ENCODE results near the gene GCNA.
"Not testable (repeated sequence)": the region's sequence is repeated elsewhere in the genome, so short reads cannot be mapped to it uniquely, and the experiment has no call there.

The GCNA gene

GRCh38 chrX:71586929-71587328 lies 8.7 kb downstream of the GCNA start:
- H3K27ac Mint-ChIP-seq, result peak overlapping the region; percentile 18
- ATAC-seq (no peak), DNase-seq (ENCODE audit: low spot score in 2 of 2) (no peak)
- H3K4me1 Mint-ChIP-seq, result peaks cover 5% of the 10 kb centered on the region
- no peaks in the 10 kb centered on the region for H3K9me3 Mint-ChIP-seq
- H3K36me3 Mint-ChIP-seq, result peaks cover 34% of the 10 kb centered on the region
- H3K4me3 Mint-ChIP-seq, result no peak overlapping the region

GRCh38 chrX:71593210-71593609 lies 15.0 kb downstream of the GCNA start:
- not testable (repeated sequence) for H3K9me3 Mint-ChIP-seq; H3K27ac Mint-ChIP-seq; ATAC-seq; DNase-seq (ENCODE audit: low spot score in 2 of 2); H3K4me3 Mint-ChIP-seq; H3K4me1 Mint-ChIP-seq
- peaks cover 52% of the 10 kb centered on the region for H3K36me3 Mint-ChIP-seq

- peaks cover 7% of the 10 kb centered on the region for H3K4me1 Mint-ChIP-seq
- DNase-seq (ENCODE audit: low spot score in 2 of 2), result no peak
Measured at GRCh38 chrX:71599965-71600364, 21.7 kb downstream of the GCNA start.

GRCh38 chrX:71603618-71604017 lies 25.4 kb downstream of the GCNA start:
- no peak overlapping the region for H3K4me3 Mint-ChIP-seq
- H3K9me3 Mint-ChIP-seq, result no peaks in the 10 kb centered on the region
- no peak for ATAC-seq
- no peak for DNase-seq (ENCODE audit: low spot score in 2 of 2)
- H3K36me3 Mint-ChIP-seq, result peaks cover 96% of the 10 kb centered on the region
- peak overlapping the region; percentile 90 for H3K27ac Mint-ChIP-seq
- peaks cover 33% of the 10 kb centered on the region for H3K4me1 Mint-ChIP-seq

More at GRCh38 chrX:71599965-71600364, 21.7 kb downstream of the GCNA start:
- Mint-ChIP-seq H3K36me3 (peaks cover 96% of the 10 kb centered on the region), H3K9me3 (no peaks in the 10 kb centered on the region), H3K4me3 (no peak overlapping the region), H3K27ac (no peak overlapping the region)
- ATAC-seq, result no peak

- Mint-ChIP-seq H3K4me3 (no peak overlapping the region), H3K4me1 (peaks cover 38% of the 10 kb centered on the region)
- ATAC-seq, result no peak
Measured at GRCh38 chrX:71604141-71604540, 25.9 kb downstream of the GCNA start.

GRCh38 chrX:71604796-71605568 lies 26.7 kb downstream of the GCNA start:
- Mint-ChIP-seq H3K4me3 (no peak overlapping the region), H3K36me3 (peaks cover 98% of the 10 kb centered on the region), H3K27ac (peak overlapping the region; percentile 90), H3K4me1 (peaks cover 42% of the 10 kb centered on the region), H3K9me3 (no peaks in the 10 kb centered on the region)
- DNase-seq (ENCODE audit: low spot score in 2 of 2) (no peak), ATAC-seq (no peak)

More at GRCh38 chrX:71604141-71604540, 25.9 kb downstream of the GCNA start:
- no peaks in the 10 kb centered on the region for H3K9me3 Mint-ChIP-seq
- no peak for DNase-seq (ENCODE audit: low spot score in 2 of 2)
- H3K36me3 Mint-ChIP-seq, result peaks cover 96% of the 10 kb centered on the region
- H3K27ac Mint-ChIP-seq, result peak overlapping the region; percentile 90

- DNase-seq (ENCODE audit: low spot score in 2 of 2) (no peak), ATAC-seq (peak; percentile 70)
- Mint-ChIP-seq H3K9me3 (no peaks in the 10 kb centered on the region), H3K27ac (peak overlapping the region; percentile 53), H3K4me1 (peaks cover 42% of the 10 kb centered on the region), H3K4me3 (peak overlapping the region; percentile 18), H3K36me3 (peaks cover 98% of the 10 kb centered on the region)
Measured at GRCh38 chrX:71606536-71607216, 28.4 kb downstream of the GCNA start.

GRCh38 chrX:71607488-71607887 lies 29.3 kb downstream of the GCNA start:
- peak overlapping the region; percentile 9 for H3K4me3 Mint-ChIP-seq

GRCh38 chrX:71609095-71609750 lies 31.0 kb downstream of the GCNA start:
- Mint-ChIP-seq H3K36me3 (peaks cover 97% of the 10 kb centered on the region), H3K4me1 (peaks cover 42% of the 10 kb centered on the region), H3K4me3 (no peak overlapping the region), H3K27ac (peak overlapping the region; percentile 53), H3K9me3 (no peaks in the 10 kb centered on the region)
- DNase-seq (ENCODE audit: low spot score in 2 of 2), result no peak
- no peak for ATAC-seq

More at GRCh38 chrX:71607488-71607887, 29.3 kb downstream of the GCNA start:
- Mint-ChIP-seq H3K27ac (peak overlapping the region; percentile 53), H3K36me3 (peaks cover 98% of the 10 kb centered on the region), H3K9me3 (no peaks in the 10 kb centered on the region), H3K4me1 (peaks cover 42% of the 10 kb centered on the region)
- ATAC-seq (no peak), DNase-seq (ENCODE audit: low spot score in 2 of 2) (no peak)

- not testable (repeated sequence) for DNase-seq (ENCODE audit: low spot score in 2 of 2); ATAC-seq; H3K4me3 Mint-ChIP-seq; H3K9me3 Mint-ChIP-seq
- peaks cover 98% of the 10 kb centered on the region for H3K36me3 Mint-ChIP-seq
- peaks cover 47% of the 10 kb centered on the region for H3K4me1 Mint-ChIP-seq
- H3K27ac Mint-ChIP-seq, result peak overlapping the region; percentile 85
Measured at GRCh38 chrX:71611736-71612135, 33.5 kb downstream of the GCNA start.

- Mint-ChIP-seq H3K4me1 (peaks cover 49% of the 10 kb centered on the region), H3K4me3 (no peak overlapping the region), H3K27ac (no peak overlapping the region), H3K36me3 (peaks cover 99% of the 10 kb centered on the region), H3K9me3 (no peaks in the 10 kb centered on the region)
- ATAC-seq, result no peak
- DNase-seq (ENCODE audit: low spot score in 2 of 2), result no peak
Measured at GRCh38 chrX:71612256-71612655, 34.0 kb downstream of the GCNA start.

- H3K4me1 Mint-ChIP-seq, result peaks cover 50% of the 10 kb centered on the region
- peaks cover 89% of the 10 kb centered on the region for H3K36me3 Mint-ChIP-seq
- H3K27ac Mint-ChIP-seq, result peak overlapping the region; percentile 95
- peak overlapping the region; percentile 83 for H3K4me3 Mint-ChIP-seq
- no peaks in the 10 kb centered on the region for H3K9me3 Mint-ChIP-seq
- no peak for DNase-seq (ENCODE audit: low spot score in 2 of 2)
- no peak for ATAC-seq
Measured at GRCh38 chrX:71615056-71615455, 36.8 kb downstream of the GCNA start.

- peak in 1 of 2 donors; percentile 62 for DNase-seq (ENCODE audit: low spot score in 2 of 2)
- Mint-ChIP-seq H3K9me3 (no peaks in the 10 kb centered on the region), H3K4me3 (peak overlapping the region; percentile 83), H3K27ac (peak overlapping the region; percentile 95), H3K4me1 (peaks cover 58% of the 10 kb centered on the region), H3K36me3 (peaks cover 80% of the 10 kb centered on the region)
- ATAC-seq, result peak; percentile 44
Measured at GRCh38 chrX:71615954-71616353, 37.7 kb downstream of the GCNA start.

- Mint-ChIP-seq H3K27ac (peak overlapping the region; percentile 95), H3K9me3 (no peaks in the 10 kb centered on the region), H3K4me1 (peaks cover 63% of the 10 kb centered on the region), H3K36me3 (peaks cover 74% of the 10 kb centered on the region), H3K4me3 (peak overlapping the region; percentile 83)
- peak in 1 of 2 donors; percentile 62 for DNase-seq (ENCODE audit: low spot score in 2 of 2)
- ATAC-seq, result peak; percentile 23
Measured at GRCh38 chrX:71616672-71617529, 38.7 kb downstream of the GCNA start.
